Psoas muscle (tissue), 8 donors: ENCODE measurements around the gene ABT1. TPM values are rescaled to one million over a fixed set of nuclear protein-coding genes. Genes with fewer than 3 reads are reported as not detected.
"Not testable (repeated sequence)": the region's sequence is repeated elsewhere in the genome, so short reads cannot be mapped to it uniquely, and the experiment has no call there.

Experiments used
- ATAC-seq, 4 donors: fragments of 200-7000 bp; cut with Tn5 transposase; one replicate each; pipeline ENCODE4 v1.9.1; 2020; ENCODE audit warnings: moderate library complexity in 3 of 4, mild to moderate bottlenecking in 2 of 4
- DNase-seq, 2 donors: peaks; one replicate each; pipeline ENCODE4 v3.0.0-alpha.2; 2020
- H3K27ac ChIP-seq: fragments of 200-600 bp; one replicate; pipeline ENCODE4 v1.8.0; 2022
- H3K27me3 ChIP-seq, 3 donors: fragments of 200-600 bp in 1 of 3; one replicate each; pipeline versions ENCODE4 v1.6.1 to v1.8.0; 2013 to 2022; ENCODE audit warnings: low read length in 2 of 3, mild to moderate bottlenecking in 2 of 3, moderate library complexity in 1 of 3; ENCODE audit not compliant: insufficient read depth in 3 of 3
- H3K36me3 ChIP-seq, 2 donors: fragments of 200-600 bp in 1 of 2; one replicate each; pipeline versions ENCODE4 v1.6.1 to v1.8.0; 2013 to 2022; ENCODE audit warnings: low read depth in 1 of 2, mild to moderate bottlenecking in 1 of 2, moderate library complexity in 1 of 2; ENCODE audit not compliant: insufficient read depth in 1 of 2
- H3K4me1 ChIP-seq: fragments of 200-600 bp; one replicate; pipeline ENCODE4 v1.8.0; 2022
- H3K4me3 ChIP-seq: fragments of 200-600 bp; one replicate; pipeline ENCODE4 v1.8.0; 2022; ENCODE audit warnings: mild to moderate bottlenecking
- H3K9me3 ChIP-seq: fragments of 200-600 bp; one replicate; pipeline ENCODE4 v1.8.0; 2022
- CTCF ChIP-seq: fragments of 200-600 bp; IDR thresholded peaks from one replicate; pipeline ENCODE4 v1.8.0; 2022; ENCODE audit warnings: antibody characterized with exemption
- WGBS, 3 donors: extraction: QIAGEN DNeasy Blood & Tissue Kit; methylation state at CpG; one replicate each; pipeline versions ENCODE4 v1.1.6 to v1.1.7; 2013; 5-methylcytosine and 5-hydroxymethylcytosine counted together
- intact Hi-C, 2 donors: fragments of 100-400 bp; cut with DNase I; formaldehyde crosslinking; loops; one replicate each; pipeline versions ENCODE4 v1.11.0 to v1.14.2; 2022
- long read RNA-seq, 2 donors: library from polyadenylated mRNA; unstranded; transcript quantifications; one replicate each; pipeline ENCODE4 v2.0.0, GENCODE V29; 2021
- polyA plus RNA-seq, 3 donors: library from polyadenylated mRNA; stranded (reverse); fragments of 200-250 nt; gene quantifications; one replicate each; pipeline ENCODE4 v1.2.3, GENCODE V29; 2013
- total RNA-seq, 4 donors: library from RNA; stranded (reverse); fragmentation: NEBNext Ultra II Directional in 2 of 4; extraction: Animal tissue kit (Norgen Biotek cat#: 25700) in 2 of 4; gene quantifications; one replicate each; pipeline versions ENCODE4 v1.2.1 to v1.2.4, GENCODE V29; 2021 to 2023
- donor health status: healthy with polysubstance abuse.
- donor health status: DM: no; HTN: no; CAD: no; lungs with moderate emphysema.
- donor health status: Bipolar disorder and iron deficiency.
- donor health status: healthy.
- donor health status: DM: yes; HTN: yes; CAD: no.
- donor health status: DM: no; HTN: no; CAD: no.
- donor health status: DM: no; HTN: no; CAD: no.
- donor health status: DM: yes; HTN: yes; CAD: no.

The ABT1 gene
- 10 to 100 TPM in 1 of 4 donors, 1 to 10 TPM in 3; 6.2 to 11.8 (median 9.6) TPM for total RNA-seq
- 10 to 100 TPM; 10.3 to 18.4 (median 13.6) TPM for polyA plus RNA-seq
- long read RNA-seq, donor 1, transcript ABT1-201 (3 exons, 2,949 nt): major isoform, 10 of 11 reads
- long read RNA-seq, donor 1, partial matches to known transcripts: 0 of 11 reads
- long read RNA-seq, donor 1, other reads (novel, unspliced or antisense): 1 of 11 reads
- long read RNA-seq, donor 2, transcript ABT1-201 (3 exons, 2,949 nt): major isoform, 33 of 40 reads
- long read RNA-seq, donor 2, partial matches to known transcripts: 2 of 40 reads
- long read RNA-seq, donor 2, other reads (novel, unspliced or antisense): 5 of 40 reads

GRCh38 chr6:26596579-26597388 is at the start of gene ABT1:
ABT1 (plus strand) TSS chr6:26596953; CDS start chr6:26596983, 30 bp downstream.
- intact Hi-C loops: no loop called here
- Histone ChIP-seq H3K9me3 (no peaks in the 10 kb centered on the region), H3K27me3 (peaks cover 0 to 20% (median 0%) of the 10 kb centered on the region in 3 donors), H3K36me3 (peaks cover 7 to 25% of the 10 kb centered on the region in 2 donors), H3K27ac (peak within 1 kb of the TSS; percentile 97), H3K4me1 (peaks cover 13% of the 10 kb centered on the region), H3K4me3 (peak within 1 kb of the TSS; percentile 95)
- peak; percentile 96 to 97 (median 96) for ATAC-seq
- TF ChIP-seq CTCF: no peak
- WGBS, 3 donors: 0 to 1% (median 1%) methylated on average over 51 of the region's 51 CpGs
- DNase-seq: peak; percentile 98 to 99

GRCh38 chr6:26547363-26547762 is 49.4 kb upstream of the ABT1 start:
- H3K27me3 ChIP-seq, H3K4me3 ChIP-seq, H3K27ac ChIP-seq, H3K4me1 ChIP-seq, ATAC-seq, H3K9me3 ChIP-seq, DNase-seq, intact Hi-C loops: not testable (repeated sequence)
- WGBS, 3 donors: 94 to 97% (median 96%) methylated on average over 18 of the region's 18 CpGs
- H3K36me3 ChIP-seq: peaks cover 5 to 39% of the 10 kb centered on the region in 2 donors

GRCh38 chr6:26550250-26550993 is 46.3 kb upstream of the ABT1 start:
- H3K36me3 ChIP-seq: peaks cover 0 to 14% of the 10 kb centered on the region in 2 donors
- no peak for TF ChIP-seq CTCF
- no peaks in the 10 kb centered on the region for H3K9me3 ChIP-seq
- intact Hi-C loops: loop anchor here in 1 of 2 donors (5.0 kb wide), 1 partner anchor 223 kb away; no protein-coding TSS in a partner anchor
- 6 to 7% (median 6%) methylated on average over 42 of the region's 42 CpGs for WGBS, 3 donors
- H3K27me3 ChIP-seq: no peaks in the 10 kb centered on the region
- peak in 2 of 4 donors; percentile 23 to 42 for ATAC-seq
- DNase-seq: peak; percentile 64 to 66
- peaks cover 7% of the 10 kb centered on the region for H3K4me1 ChIP-seq
- no peak overlapping the region for H3K27ac ChIP-seq
- peak overlapping the region; percentile 71 for H3K4me3 ChIP-seq

- H3K9me3 ChIP-seq: no peaks in the 10 kb centered on the region
- intact Hi-C loops: loop anchor here in 1 of 2 donors (2.0 to 5.0 kb wide), 2 partner anchors 13 to 225 kb away; partner anchors contain the start of gene HMGN4
- WGBS, 3 donors: 90 to 95% (median 95%) methylated on average over 10 of the region's 10 CpGs
- H3K36me3 ChIP-seq: no peaks in the 10 kb centered on the region
- ATAC-seq (no peak), DNase-seq (no peak)
- no peak for TF ChIP-seq CTCF
- no peaks in the 10 kb centered on the region for H3K27me3 ChIP-seq
- no peak overlapping the region for H3K4me3 ChIP-seq
- peaks cover 7% of the 10 kb centered on the region for H3K4me1 ChIP-seq
- no peak overlapping the region for H3K27ac ChIP-seq
Measured at GRCh38 chr6:26552205-26552604, 44.5 kb upstream of the ABT1 start.
